Measurements from ENCODE around the gene PROZ.

Gene PROZ

GRCh38 chr13:113203507-113204377, 45.3 kb downstream of the PROZ start:
- DNase-seq (ENCODE audit: low read depth): no peak
- no peak overlapping the region for H3K4me3 ChIP-seq (ENCODE audit: low read length)
- TF ChIP-seq CTCF (conservative IDR thresholded peaks at IDR 0.05; ENCODE audit: low read depth, low read length): no peak

GRCh38 chr13:113204378-113204734, 45.9 kb downstream of the PROZ start:
- H3K4me3 ChIP-seq (ENCODE audit: low read length): no peak overlapping the region
- no peak for DNase-seq (ENCODE audit: low read depth)
- no peak for TF ChIP-seq CTCF (conservative IDR thresholded peaks at IDR 0.05; ENCODE audit: low read depth, low read length)

GRCh38 chr13:113205428-113205931, 47.0 kb downstream of the PROZ start:
- no peak for DNase-seq (ENCODE audit: low read depth)
- H3K4me3 ChIP-seq (ENCODE audit: low read length): no peak overlapping the region
- no peak for TF ChIP-seq CTCF (conservative IDR thresholded peaks at IDR 0.05; ENCODE audit: low read depth, low read length)

- DNase-seq (ENCODE audit: low read depth): no peak
- no peak for TF ChIP-seq CTCF (conservative IDR thresholded peaks at IDR 0.05; ENCODE audit: low read depth, low read length)
- H3K4me3 ChIP-seq (ENCODE audit: low read length): peak overlapping the region; percentile 83
These were observed 49.0 kb downstream of the PROZ start for GRCh38 chr13:113207460-113207859.

GRCh38 chr13:113207890-113208420, 49.5 kb downstream of the PROZ start:
- TF ChIP-seq CTCF (conservative IDR thresholded peaks at IDR 0.05; ENCODE audit: low read depth, low read length): no peak
- DNase-seq (ENCODE audit: low read depth): no peak
- peak overlapping the region; percentile 83 for H3K4me3 ChIP-seq (ENCODE audit: low read length)

GRCh38 chr13:113208421-113209335, 50.2 kb downstream of the PROZ start, which contains the start of gene PCID2:
Gene PCID2, minus strand, starts transcription at chr13:113208669. Its CDS starts 35 bp downstream, at chr13:113208634.
- peak within 1 kb of the TSS; percentile 83 for H3K4me3 ChIP-seq (ENCODE audit: low read length)
- DNase-seq (ENCODE audit: low read depth): peak; percentile 61
- no peak for TF ChIP-seq CTCF (conservative IDR thresholded peaks at IDR 0.05; ENCODE audit: low read depth, low read length)
